HG03095 (cell line): ENCODE data around the gene EPHA6.

ENCODE experiments used
- ATAC-seq: cut with Tn5 transposase; IDR thresholded peaks from one replicate; pipeline ENCODE4 v1.9.1; 2021; ENCODE audit warnings: moderate library complexity; ENCODE audit not compliant: unreplicated experiment

The EPHA6 gene

DNA sequence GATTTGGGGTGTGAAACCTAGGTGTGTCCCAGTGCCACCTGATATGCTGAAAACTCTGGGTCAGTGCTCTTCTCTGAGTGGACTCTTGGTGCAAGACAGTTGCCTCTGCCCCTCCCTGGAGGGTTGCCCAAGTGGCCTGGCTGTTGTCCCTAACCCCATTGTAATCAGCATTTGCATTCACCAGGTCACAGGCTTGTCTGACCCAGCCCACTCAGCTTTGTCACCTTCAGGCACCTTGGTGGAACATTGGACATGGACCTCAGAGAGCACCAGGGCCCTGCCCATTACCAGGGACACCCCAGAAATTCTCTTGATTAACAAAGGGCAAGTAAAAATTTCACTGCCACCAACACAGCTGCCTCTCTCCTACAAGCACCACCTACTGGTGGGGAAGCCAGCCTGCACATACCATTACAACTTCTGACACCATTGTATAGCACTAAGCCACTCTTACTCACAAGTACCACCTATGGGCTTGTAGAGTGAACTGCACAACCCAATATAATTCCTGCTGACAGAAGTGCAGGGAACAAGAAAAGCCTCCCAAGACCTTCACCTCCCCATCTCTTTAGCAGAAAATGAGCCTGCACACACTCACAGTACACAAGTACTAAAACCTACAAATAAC, 324.6 kb downstream of the EPHA6 start:
- no peak for ATAC-seq

DNA sequence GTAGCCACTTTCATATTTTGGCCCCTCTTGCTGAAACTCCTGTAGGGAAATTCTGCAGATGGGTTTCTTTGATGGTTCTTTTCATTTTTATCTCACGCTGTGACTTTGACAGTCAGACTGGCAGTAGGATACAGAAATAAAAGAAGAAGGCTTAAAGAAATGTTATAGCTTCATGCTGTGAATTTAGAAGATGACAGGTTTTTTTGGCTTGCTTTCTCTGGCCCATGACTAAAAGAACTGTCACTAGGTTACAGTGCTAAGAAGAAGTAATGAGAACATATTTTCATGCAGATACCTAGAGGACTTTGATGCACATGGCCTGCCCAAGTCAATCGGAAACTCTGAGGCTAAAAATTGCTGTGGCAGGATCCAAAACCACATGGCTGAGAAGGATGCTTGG, 334.5 kb downstream of the EPHA6 start:
- ATAC-seq, result no peak

DNA sequence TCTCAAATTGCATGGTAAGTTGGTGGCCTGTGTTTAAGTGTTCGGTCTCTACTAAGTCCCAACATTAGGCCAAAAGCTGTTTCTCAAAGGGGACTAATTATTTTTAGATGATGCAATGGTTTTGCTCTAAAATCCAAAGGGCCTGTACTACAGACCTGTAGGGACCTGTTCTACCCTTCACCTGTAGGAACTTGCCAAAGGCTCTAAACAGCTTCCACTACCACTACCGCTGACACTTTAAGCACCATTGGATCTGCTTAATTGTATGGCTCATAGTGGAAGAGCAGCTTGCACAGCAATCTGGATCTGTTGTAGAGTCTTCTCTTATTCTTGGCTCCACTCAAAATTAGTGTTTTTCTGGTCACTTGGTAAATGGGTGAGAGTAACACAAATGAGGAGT, 346.8 kb downstream of the EPHA6 start:
- no peak for ATAC-seq

DNA sequence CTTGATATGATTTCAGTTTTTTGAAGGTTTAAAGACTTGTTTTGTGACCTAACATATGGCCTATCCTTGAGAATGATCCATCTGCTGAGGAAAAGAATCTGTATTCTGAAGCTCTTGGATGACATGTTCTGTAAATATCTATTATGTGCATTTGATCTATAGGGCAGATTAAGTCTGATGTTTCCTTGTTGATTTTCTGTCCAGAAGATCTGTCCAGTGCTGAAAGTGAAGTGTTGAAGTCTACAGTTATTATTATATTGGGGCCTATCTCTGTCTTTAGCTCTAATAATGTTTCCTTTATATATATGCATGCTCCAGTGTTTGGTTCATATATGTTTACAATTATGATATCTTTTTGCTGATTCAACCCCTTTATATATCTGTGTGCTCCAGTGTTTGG, 362.8 kb downstream of the EPHA6 start:
- no peak for ATAC-seq

DNA sequence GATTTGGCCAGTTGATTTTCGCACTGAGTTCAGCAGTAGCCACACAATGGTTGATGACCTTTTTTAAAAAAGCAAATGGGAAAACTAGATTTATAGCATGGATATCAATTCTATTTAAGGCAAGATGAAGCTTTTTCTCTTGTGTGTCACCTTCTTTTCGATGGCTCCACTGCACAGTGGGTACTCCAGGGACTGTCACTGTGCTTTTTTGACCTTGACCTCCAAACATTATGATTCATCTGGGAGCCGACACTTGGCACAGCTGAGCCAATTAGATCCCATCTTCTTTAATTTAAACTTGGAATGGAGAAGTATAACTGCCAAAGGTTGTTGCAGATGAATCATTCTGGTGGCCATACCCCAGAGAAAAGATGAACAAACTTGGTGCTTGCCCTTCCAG, 367.3 kb downstream of the EPHA6 start:
- no peak for ATAC-seq

DNA sequence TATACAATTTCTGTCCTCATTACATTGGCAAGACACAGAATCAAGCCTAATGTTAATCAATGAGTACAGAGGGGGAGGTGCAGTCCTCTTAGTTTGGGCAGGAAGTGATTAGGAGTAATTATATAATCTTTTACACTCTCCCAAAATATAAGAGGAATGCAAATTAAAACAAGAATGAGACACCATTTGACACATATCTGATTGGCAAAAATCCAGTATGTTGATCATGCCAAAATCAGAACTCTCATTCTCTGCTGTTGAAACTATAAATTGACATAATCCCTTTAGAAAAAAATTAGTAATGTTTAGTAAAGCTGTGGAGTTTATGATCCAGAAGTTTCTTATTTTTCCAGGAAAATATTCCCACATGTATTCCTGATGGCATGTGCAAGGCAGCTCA, 373.4 kb downstream of the EPHA6 start:
- ATAC-seq, result no peak

DNA sequence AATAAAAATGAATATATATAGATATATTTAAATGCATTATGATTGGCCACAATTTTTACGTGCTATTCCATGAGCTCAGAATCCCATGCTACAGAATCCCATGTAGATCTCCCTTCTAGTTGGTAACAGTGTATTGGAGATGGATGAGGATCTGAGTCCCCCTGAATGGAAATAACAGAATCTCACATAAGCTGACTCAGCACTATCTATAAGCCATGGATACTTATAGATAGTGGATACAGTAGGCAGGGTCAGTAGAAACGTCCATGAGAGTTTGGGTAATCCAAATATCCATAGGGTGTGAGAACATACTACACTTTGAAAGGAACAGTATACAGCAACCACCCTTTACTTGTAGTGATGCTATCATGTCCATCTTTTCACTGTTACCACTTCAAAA, 375.4 kb downstream of the EPHA6 start:
- ATAC-seq, result no peak

DNA sequence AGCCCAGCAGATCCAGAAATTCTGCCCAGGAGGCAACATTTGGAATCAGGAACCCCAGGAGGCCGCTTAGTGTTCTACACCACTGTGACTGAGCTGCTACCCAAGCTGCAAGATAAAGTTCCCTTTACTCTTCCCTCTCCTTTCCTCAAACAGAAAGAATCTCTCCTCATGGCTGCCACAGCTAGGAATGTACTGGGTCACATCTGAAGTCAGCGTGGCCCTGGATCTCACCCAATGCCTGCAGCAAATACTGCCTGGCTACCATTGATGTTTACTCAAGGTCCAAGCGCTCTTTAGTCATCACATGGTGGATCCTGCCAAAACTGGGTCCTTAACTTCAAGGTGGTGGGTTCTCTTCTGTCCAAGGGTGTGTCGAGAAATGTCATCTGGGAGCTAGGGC, 382.7 kb downstream of the EPHA6 start:
- no peak for ATAC-seq

DNA sequence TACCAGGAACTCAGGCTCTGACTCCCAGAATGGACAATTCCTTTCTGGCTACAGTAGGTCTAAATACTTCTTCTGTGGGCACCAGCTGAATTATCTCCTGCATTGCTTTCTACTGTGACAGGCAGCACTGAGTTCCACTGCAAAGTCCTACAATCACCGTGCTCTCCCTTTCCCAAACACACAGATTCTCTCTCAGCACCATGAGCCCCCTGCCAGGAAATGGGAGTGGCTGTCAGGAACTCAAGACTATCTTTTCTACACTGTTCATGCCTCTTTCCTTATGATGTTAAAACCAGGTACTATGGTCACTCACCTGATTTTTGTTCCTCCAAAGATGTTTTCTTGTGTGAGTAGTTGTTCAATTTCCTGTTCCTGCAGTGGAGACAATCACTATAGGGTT, 383.4 kb downstream of the EPHA6 start:
- no peak for ATAC-seq

DNA sequence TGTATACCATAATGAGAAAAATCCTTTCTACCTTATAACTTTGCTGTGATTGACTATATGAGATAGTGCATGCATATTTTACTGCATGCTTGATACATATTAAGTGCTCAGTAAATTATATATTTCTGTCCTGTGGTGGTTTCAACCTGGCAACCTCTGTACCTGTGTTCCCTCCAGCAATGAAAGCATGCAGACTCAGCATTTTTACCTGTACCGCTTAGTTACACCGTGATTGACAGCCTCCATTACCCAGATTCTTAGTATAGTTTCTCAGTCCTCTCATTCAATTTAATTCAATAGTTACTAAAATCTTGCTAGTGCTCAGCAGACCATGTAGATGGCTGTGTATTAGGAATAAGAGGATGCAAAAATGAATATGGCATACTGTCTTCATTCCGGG, 386.0 kb downstream of the EPHA6 start:
- no peak for ATAC-seq

DNA sequence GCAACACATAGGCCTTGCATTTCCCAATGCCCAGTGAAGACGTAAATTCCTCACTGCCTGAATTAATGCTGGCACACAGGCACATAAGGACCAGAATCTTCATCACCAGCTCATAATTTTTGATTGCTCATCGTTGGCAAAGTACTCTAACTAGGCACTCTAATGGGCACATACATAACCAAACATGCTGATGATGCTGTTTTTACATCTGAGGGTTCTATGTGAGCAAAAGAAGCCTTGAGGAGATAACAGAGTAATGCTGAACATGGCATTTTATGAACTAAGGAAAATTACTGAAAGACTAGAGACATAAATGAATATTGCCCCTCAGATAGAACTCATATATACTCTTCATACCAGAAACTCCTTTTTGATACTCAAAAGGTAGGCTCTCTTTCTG, 387.4 kb downstream of the EPHA6 start:
- ATAC-seq, result no peak

DNA sequence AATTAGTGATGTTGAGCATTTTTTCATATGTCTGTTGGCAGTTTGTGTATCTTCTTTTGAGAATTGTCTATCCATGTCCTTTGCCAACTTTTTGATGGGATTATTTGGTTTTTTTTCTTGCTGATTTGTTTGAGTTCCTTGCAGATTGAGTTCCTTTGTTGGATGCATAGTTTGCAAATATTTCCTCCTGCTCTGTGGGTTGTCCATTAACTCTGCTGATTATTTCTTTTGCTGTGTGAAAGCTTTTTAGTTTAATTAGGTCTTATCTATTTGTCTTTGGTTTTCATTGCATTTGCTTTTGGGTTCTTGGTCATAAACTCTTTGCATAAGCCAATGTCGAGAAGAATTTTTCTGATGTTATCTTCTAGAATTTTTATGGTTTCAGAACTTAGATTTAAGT, 414.6 kb downstream of the EPHA6 start:
- no peak for ATAC-seq

DNA sequence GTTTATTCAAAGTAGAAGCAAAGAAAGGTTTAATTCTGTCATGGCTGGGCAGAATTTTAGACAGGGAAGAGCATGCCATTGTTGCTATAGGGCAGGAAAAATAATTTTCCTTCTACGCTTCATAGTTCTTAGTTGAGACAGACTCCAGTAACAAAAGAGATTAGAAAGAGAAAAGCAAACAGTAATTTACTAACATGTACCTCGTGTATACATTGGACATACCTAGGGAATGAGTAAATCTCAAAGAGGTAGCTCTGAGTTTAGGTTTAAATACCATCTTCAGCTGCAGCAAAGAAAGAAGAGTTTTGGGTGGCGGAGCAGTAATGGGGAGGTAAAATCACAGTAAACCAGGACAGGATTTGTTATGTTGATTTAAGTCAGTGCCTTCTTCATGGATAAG, 416.1 kb downstream of the EPHA6 start:
- ATAC-seq, result no peak

DNA sequence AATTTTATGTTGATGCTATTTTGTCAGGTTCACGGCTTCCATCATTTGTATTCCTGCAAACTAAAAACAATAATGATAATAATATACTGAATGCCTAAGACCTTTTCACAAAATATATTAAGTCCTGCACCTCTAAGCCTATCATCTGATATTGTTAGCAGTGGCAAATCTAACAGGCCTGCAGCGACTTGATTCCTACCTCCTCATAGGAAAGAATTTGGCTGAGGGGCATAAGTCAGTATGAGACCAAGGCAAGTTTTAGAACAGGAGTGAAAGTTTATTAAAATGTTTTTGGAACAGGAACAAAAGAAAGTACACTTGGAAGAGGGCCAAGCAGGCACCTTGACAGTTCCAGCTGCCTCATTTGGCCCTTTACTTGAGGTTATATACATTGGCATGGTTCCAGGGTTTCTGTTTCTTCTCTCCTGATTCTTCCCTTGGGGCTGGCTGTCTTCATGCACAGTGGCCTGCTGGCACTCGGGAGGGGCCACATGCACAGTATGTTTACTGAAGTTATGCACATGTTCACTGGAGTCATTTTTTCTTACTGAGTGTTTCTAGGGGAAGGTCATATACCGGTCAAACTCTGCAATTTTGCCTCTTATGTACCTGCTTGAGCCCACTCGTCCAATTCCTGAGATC, 418.1 kb downstream of the EPHA6 start:
- no peak for ATAC-seq

DNA sequence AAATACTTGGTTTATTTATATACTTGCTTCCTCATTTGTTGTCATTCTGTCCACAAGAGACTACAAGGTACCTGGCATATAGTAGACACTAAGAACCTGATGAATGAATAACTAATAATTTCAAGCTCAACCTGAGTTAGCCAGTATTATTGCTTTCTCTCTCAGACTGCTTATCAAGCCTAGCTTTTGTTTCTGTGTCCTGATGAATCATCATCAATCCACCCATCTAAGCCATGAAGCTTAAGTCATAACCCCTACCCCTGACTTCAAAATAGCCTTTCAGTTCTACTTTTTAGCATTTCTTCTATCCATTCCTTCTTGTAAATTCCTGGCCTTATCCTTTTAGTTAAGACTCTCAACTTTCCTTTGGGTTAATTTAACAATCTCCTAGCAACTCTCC, 420.8 kb downstream of the EPHA6 start:
- ATAC-seq, result no peak

DNA sequence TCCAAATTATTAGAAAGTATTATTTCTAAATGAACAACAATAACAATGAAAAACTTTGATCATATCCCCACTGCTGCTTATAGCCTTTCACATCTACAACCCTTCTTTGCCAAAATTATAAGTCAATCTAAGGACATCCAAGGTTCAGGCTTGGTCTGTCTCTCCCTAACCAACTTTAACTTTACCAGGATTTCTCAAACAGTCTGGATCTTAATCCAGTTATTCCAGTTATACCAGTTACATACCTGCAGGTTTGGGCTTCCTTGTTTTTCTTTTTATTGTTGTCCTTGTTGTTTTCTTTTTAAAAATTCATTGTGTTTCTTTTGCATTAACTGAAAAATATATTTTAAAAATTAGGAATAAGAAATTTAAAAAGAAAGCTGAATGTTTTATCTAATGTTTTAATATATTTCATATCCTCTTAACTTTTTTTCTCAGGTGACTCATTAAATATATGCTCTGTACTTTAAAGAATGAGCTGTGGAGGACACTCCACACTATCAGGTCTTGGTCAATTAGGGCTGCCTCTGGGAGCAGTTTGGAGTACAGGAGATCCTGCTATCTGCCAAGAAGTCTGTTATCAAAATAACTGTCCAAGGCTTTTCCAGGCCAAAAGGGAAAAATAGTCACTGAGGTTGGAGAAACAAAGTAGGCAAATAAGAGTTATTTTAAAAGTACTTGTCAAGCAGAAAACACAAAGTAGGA, 421.4 kb downstream of the EPHA6 start:
- ATAC-seq, result no peak

DNA sequence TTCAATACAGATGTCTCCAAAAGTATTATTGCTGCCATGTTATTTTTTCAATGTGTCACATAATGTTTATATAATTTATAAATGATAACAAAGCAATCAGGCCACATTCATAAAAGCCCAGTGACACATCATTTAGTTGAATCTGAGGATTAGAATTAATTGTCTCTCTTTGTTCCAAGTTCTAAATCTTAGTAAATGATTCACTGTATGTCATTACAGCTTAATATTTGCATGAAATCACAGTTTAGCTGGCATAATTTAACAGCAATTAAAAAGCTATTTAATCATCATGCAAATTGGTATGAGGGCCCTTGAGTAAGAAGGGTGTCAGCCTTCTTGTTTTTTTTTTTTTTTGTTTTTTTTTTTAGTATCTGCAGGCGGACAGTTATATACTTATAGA, 427.0 kb downstream of the EPHA6 start:
- no peak for ATAC-seq

DNA sequence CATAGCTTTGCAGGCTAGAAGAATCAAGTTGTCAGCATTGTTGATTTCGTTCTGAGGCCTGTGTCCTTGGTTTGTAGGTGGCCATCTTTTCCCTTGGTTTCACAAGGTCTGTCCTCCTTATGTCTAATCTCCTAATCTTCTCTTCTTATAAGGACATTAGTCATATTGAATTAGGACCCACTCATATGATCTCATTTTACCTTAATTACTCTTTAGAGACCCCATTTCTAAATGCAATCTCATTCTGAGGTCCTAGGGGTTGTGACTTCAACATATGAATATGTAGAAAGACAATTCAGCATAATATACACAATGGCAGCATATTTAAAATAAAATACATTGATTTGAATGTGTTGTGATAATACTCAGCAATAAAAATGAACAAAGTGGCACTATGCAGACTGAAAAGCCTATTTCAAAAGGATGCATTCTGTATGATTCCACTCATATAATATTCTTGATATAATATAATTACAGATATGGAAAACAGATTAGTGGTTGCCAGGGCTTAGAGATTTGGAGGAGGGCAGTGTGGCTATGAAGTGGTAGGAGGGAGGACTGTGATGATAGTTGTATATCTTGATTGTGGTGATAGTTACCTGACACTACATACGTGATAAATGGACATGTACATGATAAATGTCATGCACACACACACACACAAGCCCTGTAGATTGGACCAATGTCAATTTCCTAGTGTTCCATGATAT, 431.0 kb downstream of the EPHA6 start:
- ATAC-seq, result no peak

DNA sequence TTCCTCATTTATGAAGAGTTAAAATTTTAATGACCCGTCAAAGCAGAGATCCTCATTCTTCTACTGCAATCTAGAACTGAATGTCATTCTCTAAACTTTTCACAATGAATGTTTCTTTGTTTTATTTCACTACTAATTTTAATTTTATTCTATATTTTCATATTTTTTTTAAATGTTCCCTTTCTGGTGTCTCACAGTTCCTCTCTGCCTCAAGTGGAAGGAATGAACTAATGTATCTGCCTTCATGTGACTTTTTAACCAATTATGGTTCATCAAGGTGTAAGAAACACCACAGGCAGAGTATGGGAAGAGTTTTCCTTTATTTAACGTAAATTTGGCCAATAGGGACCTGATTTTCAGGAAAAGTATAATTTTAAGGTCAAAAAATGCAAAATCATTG, 441.7 kb downstream of the EPHA6 start:
- ATAC-seq, result no peak

DNA sequence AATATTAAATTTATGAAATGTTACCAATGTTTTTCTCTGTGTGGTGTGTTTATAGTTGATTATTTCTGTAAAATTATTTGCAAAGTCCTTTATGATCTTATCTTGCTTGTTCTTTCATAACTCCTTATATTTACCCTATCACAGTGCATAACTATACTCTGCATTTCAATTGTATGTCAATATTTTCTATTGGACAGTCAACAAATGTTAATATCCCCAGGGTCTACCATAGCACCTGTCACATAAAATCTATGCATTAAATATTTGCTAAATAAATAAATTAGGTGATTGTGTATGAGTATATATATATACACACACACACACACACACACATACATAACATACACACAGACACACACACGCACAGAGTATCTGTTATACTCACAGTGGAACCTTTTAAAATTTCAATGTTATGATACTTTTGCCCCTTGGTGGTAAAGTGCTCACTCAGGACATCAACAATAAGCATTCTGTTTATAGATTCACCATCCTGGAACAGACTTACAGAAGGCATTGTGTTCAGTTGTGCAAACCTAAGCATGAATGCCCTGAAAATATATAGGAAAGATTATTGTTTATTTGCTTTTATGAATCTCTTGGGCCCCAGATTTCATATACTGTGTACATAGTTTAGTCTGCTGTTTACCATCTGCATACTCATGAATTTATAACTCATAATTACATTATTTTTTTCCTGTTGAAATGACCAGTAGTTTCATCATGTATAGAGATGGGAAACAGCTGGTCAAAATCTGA, 443.7 kb downstream of the EPHA6 start:
- no peak for ATAC-seq

DNA sequence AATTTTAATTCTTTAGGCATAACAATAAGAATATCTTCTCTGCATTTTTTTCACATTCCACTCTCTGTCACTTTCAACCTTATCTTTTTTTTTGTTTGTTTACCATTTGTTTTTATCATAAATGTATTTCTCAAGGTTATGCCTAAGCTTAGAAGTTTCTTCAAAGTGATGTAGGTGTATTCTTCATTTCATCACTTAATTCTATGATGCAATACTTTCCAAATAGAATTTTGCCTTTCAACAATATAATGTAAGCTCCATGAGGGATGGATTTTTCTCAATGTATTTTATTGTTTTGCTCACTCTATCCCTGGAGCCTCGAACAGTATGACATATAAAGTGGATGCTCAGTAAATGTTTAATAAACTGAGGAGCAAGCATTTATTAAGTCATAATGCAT, 444.9 kb downstream of the EPHA6 start:
- ATAC-seq, result no peak
